ENCODE data around the gene DNMT3A.

The DNMT3A gene

GRCh38 chr2:25323610-25324189 lies 18.0 kb downstream of the DNMT3A start:
- no peak for DNase-seq

GRCh38 chr2:25323042-25323514 lies 18.6 kb downstream of the DNMT3A start:
- peak; percentile 59 for DNase-seq

DNA sequence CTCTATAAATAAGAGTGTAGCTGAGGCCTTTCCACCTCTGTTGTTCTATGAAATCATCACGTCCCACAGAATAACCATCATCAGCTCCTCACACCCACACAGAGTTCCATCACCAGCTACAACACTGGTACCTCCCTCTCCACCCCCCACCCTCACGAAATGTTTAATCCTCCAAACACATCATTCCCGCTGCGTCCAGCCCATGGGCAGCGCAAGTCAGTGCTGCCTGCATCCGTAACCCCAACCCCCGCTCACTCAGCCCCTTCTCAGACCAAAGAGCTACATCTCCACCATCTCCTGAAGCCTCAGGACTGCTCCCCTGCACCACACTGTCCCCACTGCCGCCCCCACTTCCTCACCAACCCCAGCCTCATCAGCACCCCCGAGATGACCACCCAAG lies 19.4 kb downstream of the DNMT3A start:
- no peak for DNase-seq

- DNase-seq, result no peak
Measured at GRCh38 chr2:25320077-25320476, 21.6 kb downstream of the DNMT3A start.

DNA sequence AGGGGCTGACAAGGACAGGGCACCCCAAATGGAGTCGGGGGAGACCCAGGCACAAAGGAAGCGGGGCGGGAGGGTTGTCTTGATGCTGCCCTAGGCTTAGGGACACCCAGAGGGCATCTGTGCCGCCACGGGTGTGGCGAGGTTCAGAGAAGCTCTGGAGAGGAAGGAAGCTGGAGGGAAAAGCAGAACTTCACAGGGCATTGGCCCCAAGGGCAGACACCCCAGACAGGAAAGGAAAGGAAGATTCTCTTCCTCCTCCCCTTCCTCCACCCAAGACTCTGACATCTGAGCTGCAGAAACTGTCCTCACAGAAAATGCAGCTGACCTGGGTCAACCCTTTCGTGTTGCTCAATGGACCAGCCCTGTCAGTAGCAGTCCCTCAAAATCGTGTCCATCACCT lies 25.6 kb downstream of the DNMT3A start:
- no peak for DNase-seq

GRCh38 chr2:25315316-25315680 lies 26.4 kb downstream of the DNMT3A start:
- no peak for DNase-seq

DNA sequence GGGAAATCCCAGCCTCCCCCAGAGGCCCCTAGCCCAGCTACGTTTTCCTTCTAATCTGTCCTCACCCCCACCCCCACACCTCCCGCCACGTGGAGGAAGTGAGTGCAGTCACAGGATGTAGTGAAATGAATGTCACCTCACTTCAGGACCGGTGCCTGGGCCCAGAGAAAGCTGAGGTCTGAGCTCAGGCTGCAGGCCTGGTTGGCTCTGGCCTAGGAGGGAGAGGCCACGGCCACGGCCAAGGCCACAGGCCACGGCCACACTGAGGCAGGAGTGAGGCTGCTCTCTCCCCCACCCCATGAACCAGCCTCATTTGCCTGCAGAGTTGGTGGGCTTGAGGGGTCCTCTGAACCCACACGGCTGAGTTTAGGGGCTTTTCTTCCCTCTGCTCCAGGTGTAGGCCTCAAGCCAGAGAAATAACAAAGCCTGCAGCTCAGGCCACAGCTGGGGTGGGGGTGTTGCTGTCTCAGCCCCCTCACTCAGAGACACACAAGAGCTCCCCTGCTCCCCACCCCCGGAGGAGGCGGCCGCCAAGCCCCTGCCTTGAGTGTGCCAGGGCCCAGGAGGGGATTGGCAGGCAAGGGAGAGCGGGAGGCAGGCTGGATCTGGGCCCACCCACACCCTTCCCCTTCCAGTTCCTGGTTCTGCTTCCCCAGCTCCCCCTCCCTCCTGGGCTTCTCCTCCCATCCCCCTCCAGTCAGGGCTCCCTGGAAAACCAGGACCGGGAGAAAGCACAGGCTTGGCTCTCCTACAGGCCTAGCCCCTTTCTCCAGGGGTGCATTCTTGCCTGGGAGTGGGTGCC lies 27.0 kb downstream of the DNMT3A start:
- peak; percentile 81 for DNase-seq

- no peak for DNase-seq
Measured at GRCh38 chr2:25313711-25314513, 27.8 kb downstream of the DNMT3A start.

DNA sequence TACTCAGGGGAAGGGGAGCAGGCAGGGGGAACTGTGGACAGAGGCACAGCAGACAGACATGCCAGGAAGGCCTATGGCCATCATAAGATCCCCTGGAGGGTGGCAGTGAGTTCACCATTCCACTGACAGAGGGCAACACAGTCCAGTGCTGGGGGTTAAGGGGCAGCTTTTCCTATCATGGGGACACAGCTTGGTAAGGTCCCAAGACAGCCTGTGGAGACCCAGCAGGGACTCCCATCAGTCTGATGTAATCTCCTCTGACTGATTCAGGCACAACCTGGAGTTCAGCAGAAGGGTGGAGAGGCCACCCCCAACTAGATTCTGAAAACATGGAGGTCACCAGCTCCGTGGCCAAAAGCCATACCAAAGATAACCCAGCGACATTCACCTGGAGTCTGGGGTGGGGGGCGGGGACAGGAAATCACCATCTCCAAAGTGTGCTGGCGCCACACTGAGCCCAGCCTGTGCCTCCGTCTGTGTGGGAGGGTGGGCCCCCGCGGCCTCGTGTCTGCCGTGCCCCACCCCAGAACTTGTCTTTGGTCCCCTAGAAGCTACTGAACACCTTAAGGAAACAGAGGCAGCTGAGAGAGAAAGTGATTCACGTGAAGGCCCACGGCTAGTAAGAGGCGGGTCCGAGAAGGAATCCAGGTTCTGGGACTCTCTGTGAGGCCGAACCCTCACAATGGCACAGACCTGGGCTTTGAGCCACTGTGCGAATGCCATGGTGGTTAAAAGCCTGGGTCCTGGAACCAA lies 28.6 kb downstream of the DNMT3A start:
- peak; percentile 66 for DNase-seq

- DNase-seq, result no peak
Measured at GRCh38 chr2:25311865-25312575, 29.7 kb downstream of the DNMT3A start.

DNA sequence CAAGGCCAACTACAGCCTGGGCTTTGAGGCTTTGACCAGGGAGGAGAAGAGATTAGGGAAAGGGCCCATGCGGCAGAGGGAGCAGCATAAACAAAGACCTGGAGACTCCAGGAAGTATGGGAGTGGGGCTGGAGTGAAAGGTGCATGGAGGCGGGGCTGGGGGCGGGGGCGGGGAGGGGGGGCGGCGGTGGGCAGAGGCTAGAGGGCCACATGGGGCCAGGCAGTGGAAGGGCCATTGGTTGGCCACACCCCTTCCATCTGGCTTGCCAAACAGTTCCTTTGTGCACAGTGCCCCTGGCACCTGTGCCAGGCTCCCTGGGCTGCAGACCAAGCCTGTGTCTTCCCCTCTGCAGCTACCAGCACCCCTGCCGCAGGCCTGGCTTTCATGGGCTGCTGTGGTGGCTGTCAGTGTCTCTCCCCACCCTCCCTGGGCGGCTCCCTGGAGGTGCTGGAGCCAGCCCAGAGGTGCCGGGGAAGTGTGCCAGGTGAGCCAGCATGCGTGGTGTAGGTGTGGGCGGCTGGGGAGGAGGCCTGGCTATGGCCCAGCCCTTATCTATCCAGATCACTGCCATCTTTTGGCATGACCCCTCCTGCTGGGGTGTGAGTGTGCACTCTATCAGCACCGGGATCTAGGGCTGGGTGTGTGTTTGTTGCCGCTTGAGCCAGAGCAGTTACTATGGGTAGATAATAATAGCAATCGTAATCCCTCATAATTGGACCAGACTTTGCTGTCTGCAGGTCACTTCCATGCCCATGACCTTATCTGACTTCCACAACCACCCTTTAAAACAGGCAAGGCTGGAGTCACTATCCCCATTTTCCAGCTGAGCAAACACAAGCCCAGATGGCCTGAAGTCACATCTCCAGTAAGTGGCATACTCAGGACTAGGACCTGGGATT lies 30.5 kb downstream of the DNMT3A start:
- peak; percentile 3 for DNase-seq

DNA sequence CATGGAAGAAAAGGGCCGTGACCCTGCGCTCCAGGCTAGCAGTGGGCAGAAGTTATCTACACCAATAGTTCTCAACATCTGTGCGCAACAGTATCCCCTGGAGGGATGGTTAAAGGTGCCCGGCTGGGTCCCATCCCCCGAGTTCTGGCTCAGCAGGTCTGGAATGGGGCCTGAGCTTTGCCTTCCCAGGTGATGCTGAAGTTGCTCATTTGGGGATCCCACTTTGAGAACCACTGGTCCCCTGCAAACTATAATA lies 31.1 kb downstream of the DNMT3A start:
- no peak for DNase-seq

GRCh38 chr2:25309402-25309801 lies 32.3 kb downstream of the DNMT3A start:
- DNase-seq, result peak; percentile 83

DNA sequence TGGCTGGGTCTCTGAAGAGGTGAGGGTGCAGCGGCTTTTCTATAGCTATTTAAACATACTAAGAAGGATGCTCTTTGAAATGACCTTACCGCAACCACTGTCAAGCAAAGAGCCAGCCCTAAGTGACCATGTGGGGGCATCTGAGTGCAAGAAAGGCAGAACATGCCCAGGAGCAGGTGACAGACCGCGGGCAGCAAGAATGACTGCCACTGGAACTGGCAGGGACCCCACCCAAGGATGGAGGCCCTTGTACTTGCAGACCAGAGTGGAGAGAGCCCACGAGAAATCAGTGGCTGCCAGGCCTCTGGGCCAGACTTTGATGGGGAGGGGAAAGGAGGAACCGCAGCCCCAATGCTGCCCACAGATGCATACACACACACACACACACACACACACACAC lies 33.1 kb downstream of the DNMT3A start:
- DNase-seq, result peak; percentile 5

DNA sequence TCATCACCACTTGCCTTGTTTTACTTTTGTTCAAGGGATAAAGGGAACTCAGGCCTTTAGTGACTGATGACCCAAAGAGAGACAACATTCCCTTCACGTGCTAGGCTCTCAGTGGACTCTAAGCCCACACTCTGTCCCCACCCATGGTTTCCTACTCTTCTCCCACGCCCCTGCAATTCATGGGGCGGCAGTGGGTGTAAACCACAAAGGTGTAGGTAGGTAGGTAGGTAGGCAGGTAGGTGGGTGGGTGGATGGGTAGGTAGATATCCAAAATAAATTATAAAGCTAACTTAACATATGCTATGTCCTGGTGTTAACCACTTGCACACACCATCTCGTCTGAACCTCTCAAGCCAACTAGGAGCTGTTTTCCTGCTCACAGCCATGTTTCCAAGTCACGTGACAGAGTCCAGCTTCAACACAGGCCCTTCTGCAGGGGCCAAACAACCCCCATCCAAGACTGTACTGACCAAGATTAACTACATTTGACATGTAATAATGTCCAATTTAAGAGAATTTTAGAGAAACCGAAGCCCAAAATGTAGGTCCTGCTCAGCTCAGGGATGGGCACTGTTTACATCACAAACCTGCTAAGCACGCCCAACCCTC lies 33.7 kb downstream of the DNMT3A start:
- DNase-seq, result peak; percentile 1

GRCh38 chr2:25306777-25307368 lies 34.9 kb downstream of the DNMT3A start:
- DNase-seq, result no peak

- no peak for DNase-seq
Measured at GRCh38 chr2:25305775-25306174, 36.0 kb downstream of the DNMT3A start.

DNA sequence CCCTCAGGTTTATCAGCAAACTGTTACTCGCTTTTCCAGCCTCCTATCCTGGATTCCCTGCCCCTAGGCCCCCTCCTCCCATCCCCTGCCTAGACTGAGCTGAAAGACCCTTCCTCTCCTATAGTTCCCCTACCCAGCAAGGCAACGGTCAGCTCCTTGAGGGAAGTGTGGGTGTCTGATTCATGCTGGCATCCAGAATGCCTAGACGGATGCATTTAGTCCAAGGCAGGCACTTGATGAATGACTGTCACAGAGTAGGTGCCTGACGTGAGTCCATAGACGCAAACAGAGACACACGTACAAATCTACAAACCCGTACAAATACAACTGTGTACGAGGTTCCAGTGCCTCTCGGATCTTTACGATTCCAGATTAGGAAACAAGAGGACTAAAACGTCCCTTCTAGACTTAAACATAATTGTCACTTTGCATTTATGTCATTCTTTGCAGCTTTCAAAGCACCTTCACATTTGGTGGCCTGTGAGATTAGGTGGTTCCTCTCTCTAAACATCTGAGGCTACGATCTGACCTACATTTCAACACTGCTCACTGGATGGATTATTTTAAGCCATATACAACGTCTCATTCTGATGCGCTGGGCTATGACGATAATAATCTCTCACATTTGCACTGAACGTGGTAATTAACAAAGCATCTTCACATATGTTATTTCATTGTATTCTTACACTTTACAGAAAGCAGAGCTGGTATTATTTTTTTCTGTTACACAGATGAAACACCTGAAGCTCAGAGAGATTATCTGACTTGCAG lies 36.7 kb downstream of the DNMT3A start:
- DNase-seq, result no peak

DNA sequence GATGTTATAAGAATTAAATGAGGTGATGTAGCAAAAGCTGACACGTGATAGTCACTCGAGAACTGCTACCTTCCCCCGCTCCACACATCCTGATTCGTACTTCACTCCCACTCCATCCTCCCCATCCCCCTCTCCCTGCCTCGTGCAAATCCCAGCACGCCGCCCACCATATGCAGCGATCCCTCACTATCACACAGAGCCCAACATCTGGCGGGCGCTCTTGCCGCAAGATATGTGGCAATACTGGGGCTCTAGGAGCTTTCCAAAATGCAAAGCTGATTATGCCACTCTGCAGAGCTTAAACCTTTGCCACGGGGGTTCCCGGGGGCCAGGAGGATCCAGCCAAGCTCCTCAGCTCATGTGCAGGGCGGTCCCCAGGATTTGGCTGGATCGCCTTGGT lies 37.4 kb downstream of the DNMT3A start:
- DNase-seq, result no peak

Measured in CD4-positive, alpha-beta T cell treated with Interleukin-17A for 4 hours (primary cell).